Hepatocyte (in vitro differentiated cells): Measurements from ENCODE around the gene CHSY1. TPM values are rescaled to one million over a fixed set of nuclear protein-coding genes. Genes with fewer than 3 reads are reported as not detected.

Experiments used
- DNase-seq: peaks from one replicate; pipeline ENCODE4 v3.0.0-alpha.2; 2016; ENCODE audit warnings: low spot score
- H2AFZ ChIP-seq: fragments of 200-600 bp; sonication (generic); 2 replicates; pipeline ENCODE4 v1.6.0; 2016; ENCODE audit warnings: antibody characterized with exemption, mild to moderate bottlenecking
- H3K27ac ChIP-seq: fragments of 200-600 bp; sonication (generic); 2 replicates; pipeline ENCODE4 v1.5.1; 2016; ENCODE audit warnings: mild to moderate bottlenecking
- H3K27me3 ChIP-seq: fragments of 200-600 bp; sonication (generic); 2 replicates; pipeline ENCODE4 v1.6.1; 2016
- H3K36me3 ChIP-seq: fragments of 200-600 bp; sonication (generic); replicated peaks from 2 replicates; pipeline ENCODE4 v1.5.1; 2016; ENCODE audit warnings: low read depth; ENCODE audit not compliant: insufficient read depth
- H3K4me1 ChIP-seq: fragments of 200-600 bp; sonication (generic); 2 replicates; pipeline ENCODE4 v1.5.1; 2016; ENCODE audit warnings: mild to moderate bottlenecking, moderate library complexity; ENCODE audit not compliant: insufficient read depth
- H3K4me2 ChIP-seq: fragments of 200-600 bp; sonication (generic); 2 replicates; pipeline ENCODE4 v1.6.0; 2016
- H3K4me3 ChIP-seq: fragments of 200-600 bp; sonication (generic); 2 replicates; pipeline ENCODE4 v1.5.1; 2016; ENCODE audit warnings: mild to moderate bottlenecking
- H3K79me2 ChIP-seq: fragments of 200-600 bp; sonication (generic); 2 replicates; pipeline ENCODE4 v1.6.0; 2017; ENCODE audit warnings: mild to moderate bottlenecking
- H3K9me2 ChIP-seq: fragments of 200-600 bp; sonication (generic); replicated peaks from 2 replicates; pipeline ENCODE4 v1.6.0; 2017; ENCODE audit warnings: mild to moderate bottlenecking; ENCODE audit not compliant: insufficient read depth
- H3K9me3 ChIP-seq: fragments of 200-600 bp; sonication (generic); 2 replicates; pipeline ENCODE4 v1.5.1; 2016; ENCODE audit warnings: low read depth, mild to moderate bottlenecking
- H4K20me1 ChIP-seq: fragments of 200-600 bp; sonication (generic); 2 replicates; pipeline ENCODE4 v1.6.0; 2016; ENCODE audit warnings: mild to moderate bottlenecking; ENCODE audit not compliant: insufficient read depth, poor library complexity, severe bottlenecking
- CTCF ChIP-seq: fragments of 200-600 bp; sonication (generic); IDR thresholded peaks from 2 replicates; pipeline ENCODE4 v1.5.1; 2016; ENCODE audit warnings: antibody characterized with exemption, mild to moderate bottlenecking; ENCODE audit not compliant: poor library complexity
- EZH2 ChIP-seq: fragments of 200-600 bp; sonication (generic); IDR thresholded peaks from 2 replicates; pipeline ENCODE4 v1.6.1; 2016; ENCODE audit warnings: antibody characterized with exemption, mild to moderate bottlenecking, borderline replicate concordance
- EZH2phosphoT487 ChIP-seq: fragments of 200-600 bp; sonication (generic); IDR thresholded peaks from one replicate; pipeline ENCODE4 v1.6.1; 2018; ENCODE audit warnings: antibody characterized with exemption, mild to moderate bottlenecking, low read depth, moderate library complexity; ENCODE audit not compliant: unreplicated experiment, severe bottlenecking
- WGBS: methylation state at CpG from one replicate; pipeline ENCODE4 v1.1.6; 2016; ENCODE audit warnings: low lambda C conversion rate; ENCODE audit errors: missing lambda C conversion rate; 5-methylcytosine and 5-hydroxymethylcytosine counted together
- polyA plus RNA-seq: library from polyadenylated mRNA; unstranded; fragments of >200 nt; fragmentation: Nextera tagmentation; extraction: Ambion mirVana; gene quantifications from 2 replicates; pipeline ENCODE4 v1.2.1, GENCODE V29; 2016
- total RNA-seq: library from RNA; depleted of rRNA; stranded (reverse); fragments of >200 nt; gene quantifications from 2 replicates; pipeline ENCODE4 v1.2.3, GENCODE V29; 2014

Gene CHSY1
- total and polyA plus RNA-seq, 2 experiments from 2014 or later, result 22.5 to 27.8 TPM

DNA sequence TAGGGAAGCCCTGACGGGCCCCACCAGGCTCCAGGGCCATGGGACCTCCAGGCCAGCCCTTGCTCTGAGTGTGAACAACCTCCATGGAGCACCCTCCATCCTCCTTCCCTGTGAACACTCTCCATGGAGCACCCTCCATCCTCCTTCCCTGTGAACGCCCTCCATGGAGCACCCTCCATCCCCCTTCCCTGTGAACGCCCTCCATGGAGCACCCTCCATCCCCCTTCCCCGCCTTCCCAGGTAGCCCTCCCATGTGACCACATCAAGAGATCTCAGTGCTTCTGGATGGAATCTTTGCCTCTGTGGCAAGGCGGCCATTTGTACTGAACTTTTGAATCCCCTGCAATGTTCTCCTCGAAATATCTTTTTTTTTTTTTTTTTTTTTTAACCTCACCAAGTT lies 66.5 kb downstream of the CHSY1 start:
- 92% methylated on average over 6 of the region's 6 CpGs for WGBS

DNA sequence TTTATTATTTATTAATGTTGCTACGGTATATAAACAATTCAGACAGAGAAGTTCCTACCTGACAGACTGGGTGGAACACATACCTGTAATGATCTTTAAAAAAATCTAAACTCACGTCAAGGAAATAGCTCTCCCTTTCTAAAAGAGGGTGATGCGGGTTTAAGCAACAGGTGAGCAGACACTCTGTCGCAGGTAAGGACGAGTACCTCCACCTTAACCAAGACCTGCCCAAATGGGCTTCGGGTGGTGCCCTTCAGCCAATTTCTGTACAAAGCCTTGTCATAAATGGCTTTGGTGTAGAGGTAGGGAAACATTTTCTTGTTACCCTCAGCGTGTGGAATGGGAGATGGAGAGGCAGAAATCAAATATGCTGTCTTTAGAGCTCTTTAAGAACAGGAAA lies 67.0 kb downstream of the CHSY1 start:
- Histone ChIP-seq H4K20me1 (no peaks in the 10 kb centered on the region), H3K79me2 (peaks cover 89% of the 10 kb centered on the region), H3K4me3 (no peak overlapping the region), H3K4me1 (peaks cover 29% of the 10 kb centered on the region), H3K9me3 (no peaks in the 10 kb centered on the region), H3K4me2 (no peak overlapping the region), H3K27ac (no peak overlapping the region), H3K36me3 (no peaks in the 10 kb centered on the region), H2AFZ (no peak overlapping the region), H3K27me3 (no peaks in the 10 kb centered on the region), H3K9me2 (no peaks in the 10 kb centered on the region)
- TF ChIP-seq EZH2phosphoT487 (no peak), EZH2 (no peak), CTCF (no peak)
- 98% methylated on average over 7 of the region's 7 CpGs for WGBS
- DNase-seq, result no peak

More for the DNA sequence above, 66.5 kb downstream of the CHSY1 start:
- H2AFZ ChIP-seq, result no peak overlapping the region
- no peak overlapping the region for H3K4me2 ChIP-seq
- DNase-seq, result no peak
- H3K9me3 ChIP-seq, result no peaks in the 10 kb centered on the region
- no peak overlapping the region for H3K27ac ChIP-seq
- no peaks in the 10 kb centered on the region for H4K20me1 ChIP-seq
- no peaks in the 10 kb centered on the region for H3K36me3 ChIP-seq
- H3K4me1 ChIP-seq, result peaks cover 29% of the 10 kb centered on the region
- no peaks in the 10 kb centered on the region for H3K27me3 ChIP-seq
- H3K9me2 ChIP-seq, result no peaks in the 10 kb centered on the region
- peaks cover 89% of the 10 kb centered on the region for H3K79me2 ChIP-seq
- no peak overlapping the region for H3K4me3 ChIP-seq
- TF ChIP-seq EZH2phosphoT487, result no peak
- no peak for TF ChIP-seq CTCF
- no peak for TF ChIP-seq EZH2

GRCh38 chr15:101183931-101184305 lies 67.9 kb downstream of the CHSY1 start:
- no peaks in the 10 kb centered on the region for H3K9me3 ChIP-seq
- no peak for DNase-seq
- TF ChIP-seq CTCF (no peak), EZH2phosphoT487 (no peak), EZH2 (no peak)
- H3K9me2 ChIP-seq, result no peaks in the 10 kb centered on the region
- H3K27me3 ChIP-seq, result no peaks in the 10 kb centered on the region
- no peak overlapping the region for H2AFZ ChIP-seq
- H3K4me2 ChIP-seq, result no peak overlapping the region
- WGBS, result 79% methylated on average over 5 of the region's 5 CpGs
- H4K20me1 ChIP-seq, result no peaks in the 10 kb centered on the region
- no peak overlapping the region for H3K4me3 ChIP-seq
- peaks cover 22% of the 10 kb centered on the region for H3K4me1 ChIP-seq
- no peaks in the 10 kb centered on the region for H3K36me3 ChIP-seq
- H3K79me2 ChIP-seq, result peaks cover 85% of the 10 kb centered on the region
- peak overlapping the region; percentile 14 for H3K27ac ChIP-seq
